Thyroid gland (tissue), 4 donors: ENCODE data around the gene BAG3.

Experiments used
- POLR2A ChIP-seq, 2 donors: fragments of 450-650 bp; IDR thresholded peaks; one replicate each; pipeline ENCODE4 v1.6.1; 2017; ENCODE audit warnings: antibody characterized with exemption in 2 of 2, mild to moderate bottlenecking in 2 of 2, moderate library complexity in 1 of 2
- TF ChIP-seq, protein P1 (sequence below), 6 experiments: fragments of 200-600 bp in 3 of 6; fragments of 450-650 bp in 3 of 6; sonication (generic) in 3 of 6; IDR thresholded peaks; one replicate each; pipeline ENCODE4 v1.5.1; 2016 to 2019; ENCODE audit warnings: antibody characterized with exemption in 6 of 6, mild to moderate bottlenecking in 2 of 6, inconsistent platforms in 1 of 6, moderate library complexity in 1 of 6

DNA sequence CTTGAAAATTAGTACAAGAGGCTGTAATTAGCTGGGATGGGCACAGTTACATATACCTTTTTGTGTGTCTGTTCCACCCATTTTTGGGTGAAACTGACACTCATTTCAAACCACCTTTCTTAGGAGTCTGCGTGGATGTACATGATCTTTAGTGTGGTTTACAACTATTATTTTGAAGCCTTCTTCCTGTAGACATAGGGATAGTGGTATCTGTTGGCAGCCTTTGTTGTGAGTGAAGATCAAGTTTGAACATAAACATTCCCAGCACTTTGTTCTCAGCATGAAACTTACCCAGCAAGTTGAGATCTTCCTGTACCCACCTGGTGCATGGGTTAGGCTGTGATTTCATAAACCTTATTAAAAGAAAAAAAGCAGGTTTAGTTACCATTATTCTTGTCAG, 2.0 kb downstream of the BAG3 start:
- no peak for TF ChIP-seq POLR2A (IDR thresholded peaks at IDR 0.05)
- TF ChIP-seq, protein P1, sequence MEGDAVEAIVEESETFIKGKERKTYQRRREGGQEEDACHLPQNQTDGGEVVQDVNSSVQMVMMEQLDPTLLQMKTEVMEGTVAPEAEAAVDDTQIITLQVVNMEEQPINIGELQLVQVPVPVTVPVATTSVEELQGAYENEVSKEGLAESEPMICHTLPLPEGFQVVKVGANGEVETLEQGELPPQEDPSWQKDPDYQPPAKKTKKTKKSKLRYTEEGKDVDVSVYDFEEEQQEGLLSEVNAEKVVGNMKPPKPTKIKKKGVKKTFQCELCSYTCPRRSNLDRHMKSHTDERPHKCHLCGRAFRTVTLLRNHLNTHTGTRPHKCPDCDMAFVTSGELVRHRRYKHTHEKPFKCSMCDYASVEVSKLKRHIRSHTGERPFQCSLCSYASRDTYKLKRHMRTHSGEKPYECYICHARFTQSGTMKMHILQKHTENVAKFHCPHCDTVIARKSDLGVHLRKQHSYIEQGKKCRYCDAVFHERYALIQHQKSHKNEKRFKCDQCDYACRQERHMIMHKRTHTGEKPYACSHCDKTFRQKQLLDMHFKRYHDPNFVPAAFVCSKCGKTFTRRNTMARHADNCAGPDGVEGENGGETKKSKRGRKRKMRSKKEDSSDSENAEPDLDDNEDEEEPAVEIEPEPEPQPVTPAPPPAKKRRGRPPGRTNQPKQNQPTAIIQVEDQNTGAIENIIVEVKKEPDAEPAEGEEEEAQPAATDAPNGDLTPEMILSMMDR (IDR thresholded peaks at IDR 0.05) = no peak
